OCI-LY1 (cell line): ENCODE results near the gene SUCNR1.

Experiments used
- H2AFZ ChIP-seq: fragments of 200-600 bp; sonication (generic), shearing (Covaris generic); 2 replicates; pipeline ENCODE4 v1.6.0; 2014; ENCODE audit warnings: antibody characterized with exemption, mild to moderate bottlenecking, low read length
- H3F3A ChIP-seq: fragments of 200-600 bp; sonication (generic), shearing (Covaris generic); 2 replicates; pipeline ENCODE4 v1.6.0; 2014; ENCODE audit warnings: mild to moderate bottlenecking, antibody characterized with exemption, low read length, moderate library complexity; ENCODE audit not compliant: insufficient read depth
- H3K27ac ChIP-seq: fragments of 200-600 bp; sonication (generic); 2 replicates; pipeline ENCODE4 v1.5.1; 2014; ENCODE audit warnings: low read length, mixed run types, mild to moderate bottlenecking, low read depth; ENCODE audit not compliant: poor library complexity, severe bottlenecking
- H3K27me3 ChIP-seq: fragments of 200-600 bp; sonication (generic); 2 replicates; pipeline ENCODE4 v1.6.0; 2014; ENCODE audit warnings: antibody characterized with exemption, mild to moderate bottlenecking, low read length, moderate library complexity; ENCODE audit not compliant: insufficient read depth
- H3K36me3 ChIP-seq: fragments of 200-600 bp; sonication (generic); 2 replicates; pipeline ENCODE4 v1.6.1; 2014; ENCODE audit warnings: mild to moderate bottlenecking, antibody characterized with exemption, low read length, moderate library complexity, mixed read lengths; ENCODE audit not compliant: insufficient read depth
- H3K4me1 ChIP-seq: fragments of 200-600 bp; sonication (generic); 2 replicates; pipeline ENCODE4 v1.5.1; 2014; ENCODE audit warnings: mild to moderate bottlenecking, low read length, moderate library complexity; ENCODE audit not compliant: insufficient read depth, severe bottlenecking
- H3K4me2 ChIP-seq: fragments of 200-600 bp; sonication (generic), shearing (Covaris generic); 2 replicates; pipeline ENCODE4 v1.6.1; 2014; ENCODE audit warnings: low read length
- H3K4me3 ChIP-seq: fragments of 200-600 bp; sonication (generic); 2 replicates; pipeline ENCODE4 v1.5.1; 2014; ENCODE audit warnings: low read length, low read depth, mild to moderate bottlenecking, mixed read lengths; ENCODE audit not compliant: poor library complexity, severe bottlenecking
- H3K79me2 ChIP-seq: fragments of 200-600 bp; shearing (Covaris generic); 2 replicates; pipeline ENCODE4 v1.6.1; 2016; ENCODE audit warnings: mixed run types, low read length, mixed read lengths; ENCODE audit not compliant: insufficient read depth
- H3K9ac ChIP-seq: fragments of 200-600 bp; sonication (generic), shearing (Covaris generic); 2 replicates; pipeline ENCODE4 v1.6.1; 2014; ENCODE audit warnings: mild to moderate bottlenecking, low read length, mixed read lengths
- H3K9me2 ChIP-seq: fragments of 200-600 bp; sonication (generic), shearing (Covaris generic); 2 replicates; pipeline ENCODE4 v1.6.1; 2014; ENCODE audit warnings: low read depth, mild to moderate bottlenecking, low read length, mixed read lengths
- H3K9me3 ChIP-seq: fragments of 200-600 bp; shearing (Covaris generic); 2 replicates; pipeline ENCODE4 v1.6.1; 2014; ENCODE audit warnings: low read length, mixed read lengths
- H4K20me1 ChIP-seq: fragments of 200-600 bp; sonication (generic), shearing (Covaris generic); 2 replicates; pipeline ENCODE4 v1.6.0; 2016; ENCODE audit warnings: mild to moderate bottlenecking, low read length; ENCODE audit not compliant: insufficient read depth
- CTCF ChIP-seq: fragments of 200-600 bp; sonication (generic), shearing (Covaris generic); IDR thresholded peaks from 2 replicates; pipeline ENCODE4 v1.5.1; 2017; ENCODE audit warnings: mild to moderate bottlenecking, antibody characterized with exemption, low read length, moderate library complexity, mixed read lengths
- EZH2 ChIP-seq: fragments of 200-600 bp; sonication (generic), shearing (Covaris generic); IDR thresholded peaks from 2 replicates; pipeline ENCODE4 v1.8.0; 2017; ENCODE audit warnings: borderline replicate concordance, mixed run types, mild to moderate bottlenecking, antibody characterized with exemption, low read length, moderate library complexity, mixed read lengths

The SUCNR1 gene

GRCh38 chr3:151837057-151837456, 36.4 kb upstream of the SUCNR1 start:
- TF ChIP-seq CTCF: no peak
- TF ChIP-seq EZH2: no peak
- H4K20me1 ChIP-seq: no peaks in the 10 kb centered on the region
- H2AFZ ChIP-seq: no peak overlapping the region
- H3K9me3 ChIP-seq: no peaks in the 10 kb centered on the region
- no peak overlapping the region for H3K4me3 ChIP-seq
- H3K4me2 ChIP-seq: no peak overlapping the region
- no peaks in the 10 kb centered on the region for H3F3A ChIP-seq
- no peaks in the 10 kb centered on the region for H3K36me3 ChIP-seq
- no peak overlapping the region for H3K9ac ChIP-seq
- H3K79me2 ChIP-seq: no peaks in the 10 kb centered on the region
- no peaks in the 10 kb centered on the region for H3K9me2 ChIP-seq
- H3K27me3 ChIP-seq: peaks cover 4% of the 10 kb centered on the region; the same call in 1 of the 2 replicates
- no peaks in the 10 kb centered on the region for H3K4me1 ChIP-seq
- H3K27ac ChIP-seq: no peak overlapping the region

- no peak overlapping the region for H3K27ac ChIP-seq
- no peak overlapping the region for H3K9ac ChIP-seq
- H4K20me1 ChIP-seq: no peaks in the 10 kb centered on the region
- H3K4me3 ChIP-seq: no peak overlapping the region
- TF ChIP-seq EZH2 (no peak), CTCF (peak; percentile 95)
- no peaks in the 10 kb centered on the region for H3K4me1 ChIP-seq
- no peak overlapping the region for H3K4me2 ChIP-seq
- H3K9me3 ChIP-seq: no peaks in the 10 kb centered on the region
- H2AFZ ChIP-seq: no peak overlapping the region
- no peaks in the 10 kb centered on the region for H3K36me3 ChIP-seq
- H3K79me2 ChIP-seq: no peaks in the 10 kb centered on the region
- H3K9me2 ChIP-seq: no peaks in the 10 kb centered on the region
- H3K27me3 ChIP-seq: peaks cover 4% of the 10 kb centered on the region; the same call in 1 of the 2 replicates
- H3F3A ChIP-seq: no peaks in the 10 kb centered on the region
These were observed 34.7 kb upstream of the SUCNR1 start for GRCh38 chr3:151838574-151839312.

- Histone ChIP-seq H3F3A (no peaks in the 10 kb centered on the region), H3K27me3 (peaks cover 4% of the 10 kb centered on the region; the same call in 1 of the 2 replicates), H3K27ac (no peak overlapping the region), H2AFZ (no peak overlapping the region), H3K4me2 (no peak overlapping the region), H3K4me3 (no peak overlapping the region), H3K9me3 (no peaks in the 10 kb centered on the region), H3K36me3 (no peaks in the 10 kb centered on the region), H3K4me1 (no peaks in the 10 kb centered on the region), H3K9me2 (no peaks in the 10 kb centered on the region), H4K20me1 (no peaks in the 10 kb centered on the region), H3K9ac (no peak overlapping the region), H3K79me2 (no peaks in the 10 kb centered on the region)
- TF ChIP-seq CTCF: no peak
- TF ChIP-seq EZH2: no peak
These were observed 34.2 kb upstream of the SUCNR1 start for GRCh38 chr3:151839313-151839631.
